ENCODE measurements around the gene SLC35B2.

The SLC35B2 gene

GRCh38 chr6:44267252-44267651, 9.9 kb upstream of the SLC35B2 start:
- DNase-seq (ENCODE audit: low read depth): no peak

GRCh38 chr6:44266347-44266746, 9.0 kb upstream of the SLC35B2 start:
- no peak for DNase-seq (ENCODE audit: low read depth)

GRCh38 chr6:44265722-44266233, 8.4 kb upstream of the SLC35B2 start:
- no peak for DNase-seq (ENCODE audit: low read depth)

- DNase-seq (ENCODE audit: low read depth): peak; percentile 93
Measured at GRCh38 chr6:44265007-44265721, 7.8 kb upstream of the SLC35B2 start, which contains the start of gene NFKBIE. TSS of gene NFKBIE (minus strand) at chr6:44265551. CDS start at chr6:44265346, 205 bp downstream.

- no peak for DNase-seq (ENCODE audit: low read depth)
Measured at GRCh38 chr6:44264154-44265006, 7.1 kb upstream of the SLC35B2 start.

- no peak for DNase-seq (ENCODE audit: low read depth)
Measured at GRCh38 chr6:44263354-44264100, 6.2 kb upstream of the SLC35B2 start.

GRCh38 chr6:44262467-44263353, 5.4 kb upstream of the SLC35B2 start:
- no peak for DNase-seq (ENCODE audit: low read depth)

GRCh38 chr6:44261581-44261980, 4.3 kb upstream of the SLC35B2 start:
- DNase-seq (ENCODE audit: low read depth): no peak

GRCh38 chr6:44260451-44261297, 3.3 kb upstream of the SLC35B2 start:
- DNase-seq (ENCODE audit: low read depth): no peak

GRCh38 chr6:44260011-44260410, 2.7 kb upstream of the SLC35B2 start:
- no peak for DNase-seq (ENCODE audit: low read depth)

GRCh38 chr6:44258921-44259320, 1.6 kb upstream of the SLC35B2 start:
- DNase-seq (ENCODE audit: low read depth): no peak

- DNase-seq (ENCODE audit: low read depth): no peak
Measured at GRCh38 chr6:44258325-44258863, 1.1 kb upstream of the SLC35B2 start.

GRCh38 chr6:44257753-44258324, 511 bp upstream of the SLC35B2 start:
- DNase-seq (ENCODE audit: low read depth): no peak

GRCh38 chr6:44256775-44257024, 628 bp downstream of the SLC35B2 start:
- DNase-seq (ENCODE audit: low read depth): no peak

- DNase-seq (ENCODE audit: low read depth): no peak
Measured at GRCh38 chr6:44255871-44256774, 1.2 kb downstream of the SLC35B2 start.

GRCh38 chr6:44255105-44255808, 2.1 kb downstream of the SLC35B2 start:
- DNase-seq (ENCODE audit: low read depth): no peak

- DNase-seq (ENCODE audit: low read depth): no peak
Measured at GRCh38 chr6:44254191-44255104, 2.9 kb downstream of the SLC35B2 start.
